ENCODE data around the gene ZDHHC11.
A peak's percentile ranks its signal among the peaks of the same experiment; 100 is the strongest.
"Not testable (repeated sequence)": the region's sequence is repeated elsewhere in the genome, so short reads cannot be mapped to it uniquely, and the experiment has no call there.

Gene ZDHHC11

DNA sequence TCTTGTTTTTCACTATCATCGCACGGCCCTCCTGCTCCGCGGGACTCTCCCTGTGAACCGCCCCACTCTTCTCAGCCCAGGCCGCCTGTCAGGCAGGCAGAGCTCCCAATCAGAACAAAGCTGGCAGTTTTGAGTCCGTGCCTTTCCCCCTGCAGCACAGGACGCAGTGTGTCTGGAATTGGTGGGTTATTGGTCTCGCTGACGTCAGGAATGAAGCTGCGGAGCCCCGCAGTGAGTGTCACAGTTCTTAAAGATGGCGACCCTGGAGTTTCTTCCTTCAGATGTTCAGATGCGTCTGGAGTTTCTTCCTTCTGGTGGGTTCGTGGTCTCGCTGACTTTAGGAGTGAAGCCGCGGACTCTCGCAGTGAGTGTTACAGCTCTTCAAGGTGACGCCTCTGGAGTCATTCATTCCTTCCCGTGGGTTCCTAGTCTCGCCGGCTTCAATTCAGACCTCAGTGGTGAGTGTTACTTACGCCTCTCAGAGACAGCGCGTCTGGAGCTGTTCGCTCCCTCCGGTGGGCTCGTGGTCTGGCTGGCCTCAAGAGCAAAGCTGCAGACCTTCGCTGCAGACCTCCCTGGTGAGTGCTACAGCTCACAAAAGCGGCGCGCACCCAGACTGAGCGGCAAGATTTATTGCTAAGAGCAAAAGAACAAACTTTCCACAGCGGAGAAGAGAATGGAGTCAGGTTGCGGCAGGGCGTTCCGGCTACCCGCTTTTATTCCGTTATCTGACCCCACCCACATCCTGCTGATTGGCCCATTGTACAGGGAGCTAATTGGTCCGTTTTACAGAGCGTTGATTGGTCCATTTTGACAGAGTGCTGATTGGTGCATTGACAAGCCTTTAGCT is 73.7 kb downstream of the ZDHHC11 start:
- no peak for DNase-seq (ENCODE audit: low spot score)

DNA sequence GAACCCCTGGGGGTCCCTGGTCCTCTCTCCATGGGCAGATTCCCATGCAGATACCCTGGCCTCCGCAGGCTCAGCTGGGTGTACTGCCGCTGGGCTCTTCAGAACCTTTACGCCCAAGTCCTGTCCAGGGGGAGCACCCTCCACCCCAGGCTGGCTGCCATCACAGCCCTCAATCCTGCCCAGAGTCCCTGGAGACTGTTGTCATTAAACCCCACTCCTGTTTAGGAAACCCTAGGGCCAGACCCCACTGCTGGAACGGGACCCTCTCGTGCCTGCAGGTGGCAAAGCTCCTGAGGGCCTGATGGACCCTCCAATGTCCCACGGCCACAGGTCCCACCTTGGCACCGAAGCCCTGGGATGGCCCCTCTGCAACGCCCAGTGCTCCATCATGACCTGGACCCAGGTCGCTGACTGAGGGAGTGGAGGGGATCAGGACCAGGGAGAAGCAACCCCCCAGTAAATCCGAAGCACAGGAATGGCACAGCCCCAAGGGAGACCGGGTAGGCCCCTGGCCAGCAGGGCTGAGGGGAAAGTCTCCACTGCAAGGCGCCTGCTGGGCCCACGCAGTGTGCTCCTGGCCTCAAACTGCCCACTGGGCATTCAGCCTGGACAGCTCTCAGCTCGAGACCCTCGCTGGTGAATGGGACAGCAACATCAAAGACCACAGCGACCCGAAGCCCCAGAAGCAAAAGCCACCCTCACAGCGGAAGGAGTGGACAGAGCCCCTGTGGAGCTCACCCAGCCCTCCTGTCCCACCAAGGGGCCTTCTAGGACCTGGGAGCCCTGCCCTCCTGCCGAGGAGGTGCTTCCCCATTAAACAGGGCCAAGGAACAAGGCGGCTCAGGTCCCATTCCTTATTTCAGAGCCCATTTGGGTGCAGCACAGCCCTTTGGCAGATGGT is 74.6 kb downstream of the ZDHHC11 start:
- no peak for DNase-seq (ENCODE audit: low spot score)

- not testable (repeated sequence) for DNase-seq (ENCODE audit: low spot score)
Measured at GRCh38 chr5:775595-775960, 75.2 kb downstream of the ZDHHC11 start.

GRCh38 chr5:774854-775505 is 75.8 kb downstream of the ZDHHC11 start:
- not testable (repeated sequence) for DNase-seq (ENCODE audit: low spot score)

- not testable (repeated sequence) for DNase-seq (ENCODE audit: low spot score)
Measured at GRCh38 chr5:774304-774703, 76.5 kb downstream of the ZDHHC11 start.

- no peak for DNase-seq (ENCODE audit: low spot score)
Measured at GRCh38 chr5:773517-774264, 77.1 kb downstream of the ZDHHC11 start.

DNA sequence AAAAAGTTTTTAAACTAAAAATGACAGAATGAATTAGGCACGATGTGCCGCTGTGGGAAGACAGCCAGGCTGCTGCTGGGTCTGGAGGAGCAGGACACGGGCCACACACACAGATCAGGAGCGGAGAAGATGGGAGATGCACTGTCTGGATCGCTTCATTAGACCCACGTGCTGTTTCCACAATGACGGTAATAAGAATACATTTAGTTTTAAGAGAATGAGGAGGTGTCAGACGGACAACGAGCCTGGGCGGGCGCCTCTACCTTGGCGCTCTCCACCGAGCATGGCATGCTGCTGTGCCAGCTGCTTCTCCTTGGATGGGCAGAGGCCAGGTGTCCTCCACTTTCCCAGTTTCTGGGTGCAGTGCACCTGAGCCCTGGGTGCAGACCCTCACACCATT is 77.9 kb downstream of the ZDHHC11 start:
- not testable (repeated sequence) for DNase-seq (ENCODE audit: low spot score)

GRCh38 chr5:772547-772890 is 78.3 kb downstream of the ZDHHC11 start:
- not testable (repeated sequence) for DNase-seq (ENCODE audit: low spot score)

GRCh38 chr5:771841-772546 is 78.8 kb downstream of the ZDHHC11 start:
- DNase-seq (ENCODE audit: low spot score), result not testable (repeated sequence)

DNA sequence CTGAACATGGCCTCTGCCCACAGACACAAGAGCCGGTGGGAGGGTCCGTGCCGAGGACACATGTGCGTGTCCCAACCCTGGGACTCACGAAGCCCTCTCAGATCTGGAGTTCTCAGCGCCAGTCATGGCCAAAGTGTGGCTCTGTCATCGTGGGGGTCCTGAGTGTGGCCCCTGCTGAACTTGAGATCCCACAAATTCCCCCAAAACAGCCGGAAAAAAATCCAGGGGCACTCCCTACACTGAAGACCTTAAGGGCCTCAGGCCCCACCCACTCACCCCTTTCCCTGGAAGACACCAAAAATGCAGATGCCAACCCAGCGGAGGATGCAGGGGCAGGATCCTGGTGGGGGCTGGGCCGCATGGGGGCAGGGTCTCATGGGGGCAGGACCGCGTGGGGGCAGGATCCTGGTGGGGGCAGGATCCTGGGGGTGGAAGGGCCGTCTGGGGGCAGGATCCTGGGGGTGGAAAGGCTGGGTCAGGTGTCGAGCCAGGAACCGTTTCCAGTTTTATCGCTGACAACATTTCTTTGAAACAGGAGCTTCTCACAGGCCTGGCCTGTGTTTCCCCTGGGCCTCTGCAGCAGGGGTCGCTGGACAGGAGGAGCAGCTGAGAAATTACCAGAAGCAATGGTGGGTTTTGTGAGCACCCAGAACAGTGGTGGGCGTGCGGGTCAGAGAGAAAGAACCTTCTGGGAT is 79.6 kb downstream of the ZDHHC11 start:
- DNase-seq (ENCODE audit: low spot score), result not testable (repeated sequence)

- DNase-seq (ENCODE audit: low spot score), result not testable (repeated sequence)
Measured at GRCh38 chr5:770585-770984, 80.2 kb downstream of the ZDHHC11 start.

DNA sequence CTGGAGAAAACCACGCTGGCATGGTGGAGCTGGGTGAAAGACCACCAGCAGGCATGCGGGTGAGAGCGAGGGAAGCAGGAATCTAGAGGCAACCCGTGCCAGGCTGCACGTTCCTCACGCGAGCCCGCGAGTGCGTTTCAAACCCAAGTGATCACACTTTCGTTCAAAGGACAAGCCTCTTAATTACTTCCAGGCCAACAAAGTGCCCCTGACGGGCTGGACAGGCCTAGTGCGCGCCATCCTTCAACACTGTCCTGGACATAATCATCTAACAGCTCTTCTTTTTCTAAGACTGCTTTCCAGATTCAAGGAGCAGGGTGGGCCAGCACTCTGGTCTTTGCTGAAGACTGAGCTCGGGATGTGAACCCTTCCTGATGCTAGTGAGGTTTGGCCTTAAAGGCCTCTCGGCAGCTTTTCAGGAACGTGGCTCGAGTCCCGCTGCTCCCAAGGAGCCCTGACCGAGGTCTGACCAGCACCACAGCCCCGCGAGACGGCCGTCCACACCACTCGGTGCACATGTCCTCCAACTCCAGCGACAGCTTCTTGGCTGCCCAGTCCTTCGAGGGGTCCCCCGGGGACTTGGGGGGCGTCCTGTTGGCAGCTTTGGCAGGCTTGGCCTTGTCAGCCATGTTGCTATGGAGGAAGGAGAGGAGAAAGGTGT is 81.2 kb downstream of the ZDHHC11 start:
- DNase-seq (ENCODE audit: low spot score), result not testable (repeated sequence)

DNA sequence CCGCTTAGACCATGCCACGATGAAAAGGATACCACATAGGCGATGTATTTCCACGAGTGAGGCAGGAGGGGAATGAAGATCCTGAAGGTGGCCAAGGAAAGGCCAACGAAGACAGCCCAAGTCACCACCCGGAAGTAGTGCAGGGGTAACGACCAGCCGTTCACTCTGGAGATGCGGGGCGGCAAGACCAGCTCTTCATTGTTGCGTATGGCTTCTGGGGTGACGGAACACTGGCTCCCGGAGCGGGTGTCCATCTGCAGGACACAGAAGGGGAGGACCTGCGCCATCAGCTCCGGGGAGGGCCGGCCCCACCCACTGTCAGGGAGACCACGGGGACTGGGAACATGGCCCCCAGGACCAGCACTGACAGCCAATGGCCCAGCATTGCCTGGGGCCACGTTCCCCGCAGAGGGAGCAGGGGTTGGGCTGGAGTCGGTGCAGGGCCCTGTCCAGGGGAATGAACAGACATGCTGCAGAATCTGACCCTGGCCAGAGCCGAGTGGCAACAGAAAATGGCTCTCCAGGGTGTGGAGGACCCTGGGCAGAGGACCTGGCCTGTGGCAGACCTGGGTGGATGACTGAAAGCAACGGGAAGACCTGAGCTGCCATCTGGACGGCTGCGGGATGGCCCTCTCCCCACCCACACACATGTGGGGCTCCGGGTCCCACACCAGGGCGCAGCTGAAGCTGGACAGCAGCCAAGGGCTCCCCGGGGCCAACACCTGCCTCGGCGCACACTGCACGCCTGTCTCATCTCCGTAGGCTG is 83.9 kb downstream of the ZDHHC11 start:
- peak; percentile 1 for DNase-seq (ENCODE audit: low spot score)

DNA sequence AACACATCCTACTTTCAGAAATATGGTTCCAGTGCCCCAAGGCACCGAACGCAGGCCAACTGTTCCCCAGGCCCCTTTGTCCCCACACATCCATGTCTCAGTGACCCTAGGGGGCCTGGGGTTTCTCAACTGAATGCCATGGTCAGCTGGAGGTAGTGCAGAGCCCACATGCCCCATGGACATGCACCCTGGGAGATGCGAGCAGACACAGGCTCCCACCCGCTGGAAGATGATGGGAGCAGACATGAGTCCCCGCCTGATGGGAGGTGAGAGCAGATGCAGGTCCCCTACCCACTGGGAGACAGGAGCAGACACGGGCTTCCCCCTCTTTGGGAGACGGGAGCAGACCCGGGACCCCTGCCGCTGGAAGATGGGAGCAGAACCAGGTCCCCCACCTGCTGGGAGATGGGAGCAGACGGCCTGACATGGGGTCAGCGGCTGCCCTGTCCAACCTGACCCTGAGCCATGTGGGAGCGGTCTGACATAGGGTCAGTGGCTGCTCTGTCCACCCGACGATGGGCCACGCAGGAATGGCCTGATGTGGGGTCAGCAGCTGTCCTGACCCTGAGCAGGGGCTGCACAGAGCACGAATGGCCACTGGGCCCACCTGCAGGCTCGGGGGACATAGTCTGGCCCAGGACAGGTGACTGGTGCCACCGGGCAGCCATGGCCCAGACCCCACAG is 84.7 kb downstream of the ZDHHC11 start:
- peak; percentile 8 for DNase-seq (ENCODE audit: low spot score)

GRCh38 chr5:763998-764781 is 86.6 kb downstream of the ZDHHC11 start:
- no peak for DNase-seq (ENCODE audit: low spot score)

GRCh38 chr5:763397-763796 is 87.4 kb downstream of the ZDHHC11 start:
- peak; percentile 2 for DNase-seq (ENCODE audit: low spot score)

DNA sequence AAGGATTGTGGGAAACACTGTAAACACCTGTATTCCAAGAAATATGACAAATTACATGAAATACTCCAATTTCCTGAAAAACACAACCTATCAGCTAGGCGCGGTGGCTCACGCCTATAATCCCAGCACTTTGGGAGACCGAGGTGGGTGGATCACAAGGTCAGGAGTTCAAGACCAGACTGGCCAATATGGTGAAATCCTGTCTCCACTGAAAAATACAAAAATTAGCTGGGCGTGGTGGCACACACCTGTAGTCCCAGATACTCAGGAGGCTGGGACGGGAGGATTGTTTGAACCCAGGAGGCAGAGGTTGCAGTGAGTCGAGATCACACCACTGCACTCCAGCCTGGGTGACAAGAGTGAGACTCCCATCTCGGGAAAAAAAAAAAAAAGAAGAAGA is 87.8 kb downstream of the ZDHHC11 start:
- peak; percentile 0 for DNase-seq (ENCODE audit: low spot score)
